GM13976 (cell line): ENCODE data around the gene EPN2.

Experiments
- DNase-seq: peaks from one replicate; pipeline ENCODE4 v3.0.0; 2012; ENCODE audit warnings: low spot score
- in situ Hi-C: fragments of 300-500 bp; cut with MboI; formaldehyde crosslinking; loops from one replicate; pipeline ENCODE4 v1.12.0; 2022; ENCODE audit warnings: low sequenced_read_pairs, mixed read lengths, inconsistent platforms; ENCODE audit not compliant: unreplicated experiment
- TF ChIP-seq, protein P1 (sequence below): IDR thresholded peaks from 2 replicates; pipeline ENCODE4 v1.5.1; 2012; ENCODE audit warnings: borderline replicate concordance, mild to moderate bottlenecking; ENCODE audit not compliant: insufficient read depth; ENCODE audit errors: extremely low read depth, missing control alignments, control extremely low read depth

The EPN2 gene

DNA sequence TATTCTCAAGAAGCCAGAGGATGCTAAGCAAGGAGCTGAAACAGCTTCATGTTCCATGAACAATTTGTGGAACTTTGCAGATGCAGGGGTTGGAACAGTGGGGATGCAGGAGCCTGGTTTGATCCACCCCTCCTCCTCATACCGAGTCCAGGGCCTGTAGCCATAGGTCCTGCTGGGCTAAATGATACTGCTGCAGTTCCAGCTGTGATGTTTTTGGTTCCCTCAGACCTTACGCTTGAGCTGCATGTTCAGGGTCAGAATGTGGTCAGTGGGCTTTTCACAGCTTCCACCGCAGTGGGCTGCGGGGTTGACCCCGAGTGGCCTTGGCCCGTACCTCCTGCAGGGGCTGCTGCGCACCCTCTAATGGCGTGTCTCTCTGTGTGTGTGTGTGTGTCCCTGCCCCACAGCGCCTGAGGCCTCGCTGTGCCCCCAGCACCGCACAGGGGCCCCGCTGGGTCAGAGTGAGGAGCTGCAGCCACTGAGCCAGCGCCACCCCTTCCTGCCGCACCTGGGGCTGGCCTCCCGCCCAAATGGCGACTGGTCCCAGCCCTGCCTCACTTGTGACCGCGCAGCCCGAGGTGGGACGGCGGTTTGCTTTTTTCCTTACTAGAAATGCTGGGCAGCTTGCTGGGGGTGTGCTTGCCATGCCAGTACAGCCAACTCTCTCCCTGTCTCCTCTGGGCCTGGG is 48.2 kb downstream of the EPN2 start:
- DNase-seq: no peak
- in situ Hi-C loops: no loop called here
- TF ChIP-seq, protein P1, sequence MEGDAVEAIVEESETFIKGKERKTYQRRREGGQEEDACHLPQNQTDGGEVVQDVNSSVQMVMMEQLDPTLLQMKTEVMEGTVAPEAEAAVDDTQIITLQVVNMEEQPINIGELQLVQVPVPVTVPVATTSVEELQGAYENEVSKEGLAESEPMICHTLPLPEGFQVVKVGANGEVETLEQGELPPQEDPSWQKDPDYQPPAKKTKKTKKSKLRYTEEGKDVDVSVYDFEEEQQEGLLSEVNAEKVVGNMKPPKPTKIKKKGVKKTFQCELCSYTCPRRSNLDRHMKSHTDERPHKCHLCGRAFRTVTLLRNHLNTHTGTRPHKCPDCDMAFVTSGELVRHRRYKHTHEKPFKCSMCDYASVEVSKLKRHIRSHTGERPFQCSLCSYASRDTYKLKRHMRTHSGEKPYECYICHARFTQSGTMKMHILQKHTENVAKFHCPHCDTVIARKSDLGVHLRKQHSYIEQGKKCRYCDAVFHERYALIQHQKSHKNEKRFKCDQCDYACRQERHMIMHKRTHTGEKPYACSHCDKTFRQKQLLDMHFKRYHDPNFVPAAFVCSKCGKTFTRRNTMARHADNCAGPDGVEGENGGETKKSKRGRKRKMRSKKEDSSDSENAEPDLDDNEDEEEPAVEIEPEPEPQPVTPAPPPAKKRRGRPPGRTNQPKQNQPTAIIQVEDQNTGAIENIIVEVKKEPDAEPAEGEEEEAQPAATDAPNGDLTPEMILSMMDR: no peak

DNA sequence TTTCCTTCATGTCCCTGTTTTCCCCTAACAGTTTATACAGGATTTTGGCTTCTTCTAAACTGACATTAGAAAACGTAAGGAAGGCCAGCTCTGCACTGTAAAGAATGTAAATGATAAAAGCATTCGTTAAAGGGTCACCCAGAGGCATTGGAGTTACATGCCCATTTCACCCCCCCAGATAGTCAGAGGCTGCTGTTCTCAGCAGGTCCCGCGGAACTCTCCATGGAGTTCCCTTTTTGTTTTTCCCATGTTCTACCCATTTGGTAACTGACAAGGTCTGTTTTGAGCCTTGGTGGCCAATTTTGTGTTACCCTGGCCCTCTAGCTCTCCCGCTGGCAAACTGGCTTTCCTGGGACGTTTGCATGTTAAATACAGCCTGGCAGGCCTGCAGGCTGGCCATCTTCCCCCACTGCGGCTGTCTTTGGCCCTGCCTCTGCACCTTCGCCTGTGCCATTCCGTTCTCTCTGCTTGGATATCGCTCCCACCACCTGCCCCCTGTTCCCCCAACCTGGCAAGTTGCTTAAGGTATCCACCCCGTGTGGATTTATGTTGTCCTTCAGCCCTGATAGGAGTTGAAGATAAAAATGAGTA is 49.7 kb downstream of the EPN2 start:
- in situ Hi-C loops: no loop called here
- no peak for DNase-seq
- TF ChIP-seq, protein P1: no peak

DNA sequence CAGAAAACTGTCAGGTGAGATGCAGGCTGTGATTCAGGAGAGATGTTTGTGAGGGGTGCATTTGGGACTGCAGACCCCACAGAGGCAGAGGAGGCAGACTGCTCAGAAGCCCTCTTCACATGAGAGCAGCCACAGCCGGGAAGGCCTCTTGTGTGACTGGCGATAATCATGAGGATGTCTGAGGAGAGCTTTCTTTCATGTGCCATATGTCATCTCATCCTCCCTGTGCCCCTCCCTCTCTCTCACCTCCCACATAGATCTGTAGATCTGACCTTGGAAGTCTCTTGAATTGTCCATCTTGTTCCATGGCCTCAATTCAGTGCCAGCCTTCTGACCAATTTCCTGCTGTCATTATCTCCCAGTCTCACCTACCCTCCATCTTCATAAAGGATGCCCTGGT is 50.5 kb downstream of the EPN2 start:
- TF ChIP-seq, protein P1: no peak
- in situ Hi-C loops: no loop called here
- DNase-seq: no peak

DNA sequence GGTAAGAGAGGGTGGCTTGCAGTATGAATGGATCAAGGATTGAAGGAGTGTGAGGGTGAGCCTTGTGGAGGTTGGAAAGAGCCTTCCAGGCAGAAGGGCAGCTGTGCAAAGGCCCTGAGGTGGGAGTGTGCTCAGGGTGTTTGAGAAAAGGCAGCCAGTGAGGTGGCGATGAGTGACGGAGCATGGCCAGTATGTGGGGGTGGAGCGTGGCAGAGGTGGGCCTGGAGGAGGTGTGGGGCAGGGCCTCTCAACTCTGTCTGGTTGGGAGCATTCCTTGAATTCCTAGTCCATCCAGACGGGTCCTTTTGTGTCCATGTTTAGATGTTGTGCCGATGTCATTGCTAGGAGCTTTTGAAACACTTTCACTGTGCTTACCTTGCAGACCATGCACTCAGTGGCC is 51.3 kb downstream of the EPN2 start:
- TF ChIP-seq, protein P1: no peak
- in situ Hi-C loops: no loop called here
- no peak for DNase-seq

DNA sequence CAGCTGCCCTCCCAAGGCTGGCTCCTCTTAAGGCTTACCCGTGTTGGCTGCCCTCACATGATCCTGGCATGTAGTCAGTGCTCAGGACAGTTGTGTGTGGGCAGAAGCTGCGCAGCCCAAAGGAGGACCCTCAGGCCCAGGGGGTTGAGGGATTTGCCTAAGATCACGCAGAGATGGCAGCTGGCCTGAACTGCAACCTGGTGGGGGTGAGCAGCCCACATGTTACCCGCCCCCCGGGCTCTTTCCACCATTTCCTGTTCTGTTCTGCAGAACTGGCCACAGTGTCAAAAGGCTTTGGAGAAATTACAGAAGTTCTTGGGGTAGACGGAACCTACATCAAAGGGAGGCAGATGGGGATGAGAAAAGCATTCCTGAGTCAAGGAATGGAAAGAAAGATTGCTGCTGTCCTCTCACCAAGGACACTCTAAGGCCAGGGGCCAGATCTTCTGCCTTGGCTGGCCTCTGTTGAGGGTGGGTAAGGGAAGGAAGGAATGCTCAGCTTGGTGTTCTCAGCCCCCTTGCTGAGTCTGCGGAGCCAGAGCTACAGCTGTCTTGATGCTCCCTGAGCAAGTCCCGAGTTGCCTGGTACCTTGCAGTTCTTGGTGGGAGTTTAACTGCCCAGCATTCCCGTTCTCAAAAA is 53.0 kb downstream of the EPN2 start:
- TF ChIP-seq, protein P1: no peak
- in situ Hi-C loops: no loop called here
- no peak for DNase-seq

DNA sequence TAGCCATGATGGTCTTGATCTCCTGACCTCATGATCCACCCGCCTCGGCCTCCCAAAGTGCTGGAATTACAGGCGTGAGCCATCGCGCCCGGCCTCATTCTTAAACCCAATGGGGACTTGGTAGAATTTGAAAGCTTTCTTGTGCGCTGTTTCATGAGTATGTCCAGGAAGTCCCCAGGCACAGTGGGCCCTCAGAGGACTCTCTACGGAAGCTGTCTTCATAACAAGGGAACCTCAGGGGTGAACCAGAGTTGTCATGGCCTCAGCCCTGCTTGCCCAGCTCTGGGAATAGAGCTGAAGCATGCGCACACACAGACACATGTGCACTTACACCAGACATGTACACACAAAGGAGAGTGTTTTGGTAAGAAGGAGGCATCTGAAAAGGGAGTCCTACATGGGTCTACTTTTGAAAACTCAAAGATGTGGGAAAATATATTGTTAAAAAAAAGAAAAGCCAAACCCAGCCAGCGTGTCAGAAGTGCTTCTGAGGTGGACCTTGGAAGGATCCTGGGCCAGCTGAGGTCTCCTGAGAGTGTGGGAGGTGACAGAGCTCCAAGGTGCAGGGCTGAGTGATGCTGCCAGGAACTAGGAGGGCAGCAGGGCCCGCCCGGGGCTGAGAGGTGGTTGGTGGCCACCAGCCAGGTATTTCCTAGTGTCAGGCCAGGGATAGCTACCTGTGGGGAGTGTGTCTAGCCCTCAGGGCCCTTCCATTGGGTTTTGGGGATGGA is 54.6 kb downstream of the EPN2 start:
- TF ChIP-seq, protein P1: no peak
- DNase-seq: no peak
- in situ Hi-C loops: no loop called here
